Measurements from ENCODE around the gene DNAJC2.

GRCh38 chr7:103348452-103348851 is 3.9 kb upstream of the DNAJC2 start:
- TF ChIP-seq EZH2 (IDR thresholded peaks at IDR 0.05; ENCODE audit: low read length, missing control alignments): no peak
- TF ChIP-seq, protein P1, sequence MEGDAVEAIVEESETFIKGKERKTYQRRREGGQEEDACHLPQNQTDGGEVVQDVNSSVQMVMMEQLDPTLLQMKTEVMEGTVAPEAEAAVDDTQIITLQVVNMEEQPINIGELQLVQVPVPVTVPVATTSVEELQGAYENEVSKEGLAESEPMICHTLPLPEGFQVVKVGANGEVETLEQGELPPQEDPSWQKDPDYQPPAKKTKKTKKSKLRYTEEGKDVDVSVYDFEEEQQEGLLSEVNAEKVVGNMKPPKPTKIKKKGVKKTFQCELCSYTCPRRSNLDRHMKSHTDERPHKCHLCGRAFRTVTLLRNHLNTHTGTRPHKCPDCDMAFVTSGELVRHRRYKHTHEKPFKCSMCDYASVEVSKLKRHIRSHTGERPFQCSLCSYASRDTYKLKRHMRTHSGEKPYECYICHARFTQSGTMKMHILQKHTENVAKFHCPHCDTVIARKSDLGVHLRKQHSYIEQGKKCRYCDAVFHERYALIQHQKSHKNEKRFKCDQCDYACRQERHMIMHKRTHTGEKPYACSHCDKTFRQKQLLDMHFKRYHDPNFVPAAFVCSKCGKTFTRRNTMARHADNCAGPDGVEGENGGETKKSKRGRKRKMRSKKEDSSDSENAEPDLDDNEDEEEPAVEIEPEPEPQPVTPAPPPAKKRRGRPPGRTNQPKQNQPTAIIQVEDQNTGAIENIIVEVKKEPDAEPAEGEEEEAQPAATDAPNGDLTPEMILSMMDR (conservative IDR thresholded peaks at IDR 0.05 in 1 of 2, IDR thresholded peaks at IDR 0.05 in 1 of 2; ENCODE audit: low read depth in 1 of 2, low read length in 2 of 2): no peak

Data from fibroblast of lung (primary cell).